Nephron (organoid): ENCODE results near the gene SLC8A3.
A peak's percentile ranks its signal among the peaks of the same experiment; 100 is the strongest.

Experiments
- H3K27ac Mint-ChIP-seq, 3 experiments: 2 replicates each; pipeline ENCODE4 v1.8.0; 2020; ENCODE audit warnings: mixed read lengths in 3 of 3, mild to moderate bottlenecking in 2 of 3, moderate library complexity in 1 of 3
- H3K27me3 Mint-ChIP-seq: 2 replicates; pipeline ENCODE4 v1.8.0; 2021; ENCODE audit warnings: low read depth, mild to moderate bottlenecking, moderate library complexity, mixed read lengths
- H3K36me3 Mint-ChIP-seq: 2 replicates; pipeline ENCODE4 v1.8.0; 2020; ENCODE audit warnings: low read depth, mixed read lengths
- H3K4me1 Mint-ChIP-seq: 2 replicates; pipeline ENCODE4 v1.8.0; 2020; ENCODE audit warnings: mixed read lengths
- H3K4me3 Mint-ChIP-seq, 3 experiments: 2 replicates each; pipeline ENCODE4 v1.8.0; 2020; ENCODE audit warnings: mild to moderate bottlenecking in 3 of 3, mixed read lengths in 3 of 3, moderate library complexity in 2 of 3
- H3K9me3 Mint-ChIP-seq: 2 replicates; pipeline ENCODE4 v1.8.0; 2020; ENCODE audit warnings: mixed read lengths
- CTCF ChIP-seq, 3 experiments: fragments of 200-600 bp; sonication (generic); IDR thresholded peaks; one replicate each; pipeline ENCODE4 v1.5.0; 2021; ENCODE audit warnings: antibody characterized with exemption in 3 of 3; ENCODE audit not compliant: unreplicated experiment in 3 of 3

Gene SLC8A3

GRCh38 chr14:70021548-70022220 is 167.1 kb downstream of the SLC8A3 start:
- TF ChIP-seq CTCF (IDR thresholded peaks at IDR 0.05; ENCODE audit: unreplicated experiment in 3 of 3), result no peak
- no peaks in the 10 kb centered on the region for H3K9me3 Mint-ChIP-seq
- H3K36me3 Mint-ChIP-seq, result peaks cover 4% of the 10 kb centered on the region
- no peak overlapping the region for H3K4me3 Mint-ChIP-seq
- H3K27ac Mint-ChIP-seq, result no peak overlapping the region
- H3K4me1 Mint-ChIP-seq, result peaks cover 30% of the 10 kb centered on the region
- peaks cover 8% of the 10 kb centered on the region for H3K27me3 Mint-ChIP-seq

DNA sequence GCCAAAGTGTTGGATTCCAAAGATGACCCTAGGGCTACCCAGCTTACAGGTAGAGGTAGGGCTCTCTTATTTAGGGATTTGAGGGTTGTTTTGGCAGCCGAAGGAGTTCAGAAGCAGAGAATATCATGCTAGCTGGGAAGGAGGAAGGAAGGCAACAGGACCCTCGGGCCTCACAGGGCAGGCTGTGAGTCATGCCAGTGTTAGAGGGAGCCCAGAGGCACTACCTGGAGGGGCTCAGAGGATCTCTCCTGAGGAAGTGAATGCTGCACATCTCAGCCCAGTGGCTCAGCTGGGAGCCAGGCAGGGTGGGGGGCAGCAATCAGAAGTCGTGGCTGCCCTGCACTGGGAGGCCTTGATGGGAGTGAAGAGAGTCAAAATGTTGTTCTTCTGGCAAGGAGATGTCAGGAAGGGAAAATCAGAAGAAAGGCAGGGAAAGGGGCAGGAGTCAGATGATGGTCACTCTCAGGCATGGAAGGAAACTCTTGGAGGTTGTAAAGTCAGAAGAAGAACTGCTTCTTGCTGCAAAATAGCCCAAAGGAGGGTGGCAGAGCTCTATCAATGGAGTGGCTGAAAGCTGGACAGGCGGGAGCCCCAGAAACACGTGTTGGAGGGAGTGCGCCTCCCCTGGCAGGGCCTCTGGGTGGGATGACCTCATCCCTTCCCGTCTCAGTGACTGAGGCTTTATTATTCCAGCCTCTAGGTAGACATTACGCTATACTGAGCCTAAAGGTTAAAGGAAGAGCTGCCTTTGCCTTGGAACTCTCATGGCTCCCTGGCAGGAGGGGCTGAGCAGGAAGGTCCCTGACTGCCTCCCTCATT is 168.2 kb downstream of the SLC8A3 start:
- H3K9me3 Mint-ChIP-seq, result no peaks in the 10 kb centered on the region
- peaks cover 10% of the 10 kb centered on the region for H3K27me3 Mint-ChIP-seq

DNA sequence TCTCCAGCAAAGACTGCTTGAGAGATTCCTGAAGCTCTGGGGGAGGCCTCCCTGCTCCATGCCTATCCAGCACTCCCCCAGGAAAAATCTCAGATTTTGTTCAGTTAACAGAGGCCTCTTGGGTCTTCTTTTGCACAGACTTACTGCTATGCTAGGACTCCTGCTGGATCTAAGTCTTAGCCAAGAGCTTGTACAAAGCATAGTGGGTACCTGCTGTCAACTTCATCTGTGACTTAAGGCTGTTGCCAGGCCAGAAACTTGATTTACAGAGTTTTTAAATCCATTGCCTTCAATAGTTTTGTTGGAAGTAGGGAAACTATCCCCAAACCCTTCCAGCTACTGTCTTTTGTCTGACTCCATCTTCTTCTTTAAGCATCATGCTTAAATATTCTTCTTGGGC is 169.1 kb downstream of the SLC8A3 start:
- Mint-ChIP-seq H3K4me3 (no peak overlapping the region), H3K9me3 (no peaks in the 10 kb centered on the region), H3K27ac (no peak overlapping the region), H3K27me3 (peaks cover 13% of the 10 kb centered on the region), H3K4me1 (peaks cover 40% of the 10 kb centered on the region), H3K36me3 (peaks cover 4% of the 10 kb centered on the region)
- no peak for TF ChIP-seq CTCF (IDR thresholded peaks at IDR 0.05; ENCODE audit: unreplicated experiment in 3 of 3)

More for the DNA sequence above, 168.2 kb downstream of the SLC8A3 start:
- Mint-ChIP-seq H3K4me1 (peaks cover 32% of the 10 kb centered on the region), H3K27ac (peak overlapping the region in 1 of 3 experiments; percentile 45), H3K4me3 (no peak overlapping the region), H3K36me3 (peaks cover 4% of the 10 kb centered on the region)
- TF ChIP-seq CTCF (IDR thresholded peaks at IDR 0.05; ENCODE audit: unreplicated experiment in 3 of 3), result no peak

DNA sequence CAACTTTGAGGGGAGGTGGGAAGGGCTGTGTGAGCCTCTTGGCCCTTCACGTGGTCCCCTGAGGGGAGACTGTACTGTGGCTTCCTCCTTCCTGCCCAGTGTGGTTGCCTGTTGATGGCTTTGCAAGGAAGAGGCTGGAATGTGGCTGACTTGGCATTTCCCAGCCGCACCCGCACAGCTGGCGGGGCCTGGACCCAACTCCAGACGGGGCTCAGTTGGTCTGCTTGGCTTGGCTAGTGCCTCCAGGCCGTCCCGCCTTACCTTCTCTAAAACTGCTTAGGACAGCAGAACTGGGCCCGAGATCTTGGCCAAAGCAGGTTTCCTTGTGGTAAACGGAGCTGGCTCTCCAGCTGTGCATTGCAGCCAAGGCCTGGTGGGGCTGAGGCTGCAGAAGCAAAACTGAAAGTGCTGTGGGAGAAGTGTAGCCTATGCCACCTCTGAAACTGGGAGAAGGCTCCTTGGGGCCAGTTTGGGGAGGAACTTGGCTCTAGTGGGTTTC is 170.0 kb downstream of the SLC8A3 start:
- no peak for TF ChIP-seq CTCF (IDR thresholded peaks at IDR 0.05; ENCODE audit: unreplicated experiment in 3 of 3)
- peaks cover 4% of the 10 kb centered on the region for H3K36me3 Mint-ChIP-seq
- peaks cover 47% of the 10 kb centered on the region for H3K4me1 Mint-ChIP-seq
- H3K9me3 Mint-ChIP-seq, result no peaks in the 10 kb centered on the region
- no peak overlapping the region for H3K4me3 Mint-ChIP-seq
- H3K27me3 Mint-ChIP-seq, result peaks cover 13% of the 10 kb centered on the region
- H3K27ac Mint-ChIP-seq, result peak overlapping the region in 2 of 3 experiments; percentile 31 to 77

DNA sequence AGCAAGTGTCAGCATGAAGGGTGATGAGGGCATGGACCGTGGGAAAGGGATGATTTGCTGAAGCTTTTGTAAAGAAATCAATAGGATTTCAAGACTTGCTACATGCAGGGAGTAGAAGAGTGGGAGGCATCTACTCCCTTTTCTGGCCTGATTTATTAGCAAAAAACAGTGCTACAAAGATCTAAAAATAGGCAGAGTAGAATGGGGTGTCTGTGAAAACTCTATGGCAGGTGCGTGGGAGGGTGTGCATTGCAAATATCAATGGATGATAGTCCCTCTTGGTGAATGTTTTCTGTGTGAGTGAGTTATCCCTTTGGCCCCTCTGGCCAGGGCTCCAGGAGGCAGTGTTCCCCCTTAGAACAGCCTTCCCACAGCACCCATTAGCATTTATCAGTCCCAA is 170.5 kb downstream of the SLC8A3 start:
- peak overlapping the region in 1 of 3 experiments; percentile 24 for H3K4me3 Mint-ChIP-seq
- peak overlapping the region; percentile 3 to 77 (median 31) for H3K27ac Mint-ChIP-seq

More for the DNA sequence above, 170.5 kb downstream of the SLC8A3 start:
- Mint-ChIP-seq H3K27me3 (peaks cover 13% of the 10 kb centered on the region), H3K4me1 (peaks cover 47% of the 10 kb centered on the region), H3K9me3 (no peaks in the 10 kb centered on the region), H3K36me3 (no peaks in the 10 kb centered on the region)
- TF ChIP-seq CTCF (IDR thresholded peaks at IDR 0.05; ENCODE audit: unreplicated experiment in 3 of 3), result no peak
